ENCODE results near the gene PHLDB1. TPM values are rescaled to one million over a fixed set of nuclear protein-coding genes. Genes with fewer than 3 reads are reported as not detected.
"Not testable (repeated sequence)": the region's sequence is repeated elsewhere in the genome, so short reads cannot be mapped to it uniquely, and the experiment has no call there.

The PHLDB1 gene
- total and polyA plus RNA-seq, 4 donors = 27.3 to 90.5 (median 76.1) TPM

DNA sequence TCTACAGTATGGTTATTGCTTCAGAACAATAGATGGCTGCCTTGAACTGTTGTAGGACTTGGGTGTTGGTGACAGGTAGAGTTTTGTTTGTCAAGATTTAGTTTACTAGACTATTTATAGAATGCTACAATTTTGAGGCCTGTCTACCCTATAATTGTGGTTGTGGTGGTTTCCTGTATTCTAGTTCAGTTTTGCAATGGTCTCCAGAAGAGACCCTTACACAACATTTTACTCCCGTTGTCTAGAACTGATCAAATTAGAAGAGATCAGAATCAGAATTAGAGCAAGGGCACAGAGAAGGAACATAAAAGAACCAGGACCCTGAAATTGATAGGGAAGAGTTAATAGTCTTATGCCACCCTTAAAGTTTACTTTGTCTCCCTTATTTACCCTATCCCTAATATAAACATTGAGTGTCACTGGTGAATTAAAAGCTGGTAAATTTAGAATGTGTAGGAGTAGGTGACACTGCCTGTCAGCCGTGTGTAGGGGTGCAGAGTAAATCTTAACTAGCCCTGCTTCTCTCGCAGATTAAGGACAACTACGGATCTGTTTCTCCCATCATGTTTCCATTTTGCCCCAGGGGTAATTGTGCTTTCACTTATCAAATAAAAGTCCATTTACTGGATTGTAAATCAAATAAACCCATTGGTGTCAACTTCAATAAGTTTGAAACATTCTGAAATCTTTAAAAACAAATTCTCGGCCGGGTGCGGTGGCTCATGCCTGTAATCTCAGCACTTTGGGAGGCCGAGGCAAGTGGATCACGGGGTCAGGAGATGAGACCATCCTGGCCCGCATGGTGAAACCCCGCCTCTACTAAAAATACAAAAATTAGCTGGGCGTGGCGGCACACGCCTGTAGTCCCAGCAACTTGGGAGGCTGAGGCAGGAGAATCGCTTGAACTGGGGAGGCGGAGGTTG lies 10.9 kb upstream of the PHLDB1 start:
- WGBS, 2 donors = 88 to 90% methylated on average over 16 of the region's 16 CpGs
- no peaks in the 10 kb centered on the region for H3K9me3 ChIP-seq (ENCODE audit: control insufficient read depth in 4 of 4, insufficient read depth in 3 of 4, low read length in 3 of 4)
- TF ChIP-seq CTCF (IDR thresholded peaks at IDR 0.05; ENCODE audit: control extremely low read depth, extremely low read depth) = no peak
- H3K36me3 ChIP-seq (ENCODE audit: control insufficient read depth in 4 of 4, insufficient read depth in 4 of 4, low read length in 4 of 4) = peaks cover 32 to 57% (median 39%) of the 10 kb centered on the region in 4 donors
- no peak overlapping the region for H3K9ac ChIP-seq (ENCODE audit: insufficient read depth in 1 of 2, low read length in 2 of 2)
- DNase-seq (no peak), ATAC-seq (ENCODE audit: insufficient read depth, low FRiP score) (no peak)
- no peaks in the 10 kb centered on the region for H3K27me3 ChIP-seq (ENCODE audit: control insufficient read depth in 3 of 3, insufficient read depth in 3 of 3, low read length in 2 of 3)
- no peaks in the 10 kb centered on the region for H3K4me1 ChIP-seq (ENCODE audit: control insufficient read depth in 5 of 5, insufficient read depth in 5 of 5, low read length in 5 of 5)
- H3K27ac ChIP-seq (ENCODE audit: low read depth in 1 of 2, low read length in 1 of 2) = no peak overlapping the region
- no peak overlapping the region for H3K4me3 ChIP-seq

- no peaks in the 10 kb centered on the region for H3K27me3 ChIP-seq (ENCODE audit: control insufficient read depth in 3 of 3, insufficient read depth in 3 of 3, low read length in 2 of 3)
- peaks cover 0 to 9% (median 0%) of the 10 kb centered on the region in 5 donors for H3K4me1 ChIP-seq (ENCODE audit: control insufficient read depth in 5 of 5, insufficient read depth in 5 of 5, low read length in 5 of 5)
- peaks cover 34 to 61% (median 48%) of the 10 kb centered on the region in 4 donors for H3K36me3 ChIP-seq (ENCODE audit: control insufficient read depth in 4 of 4, insufficient read depth in 4 of 4, low read length in 4 of 4)
- no peak for TF ChIP-seq CTCF (IDR thresholded peaks at IDR 0.05; ENCODE audit: control extremely low read depth, extremely low read depth)
- no peak overlapping the region for H3K4me3 ChIP-seq
- DNase-seq = no peak
- no peak for ATAC-seq (ENCODE audit: insufficient read depth, low FRiP score)
- H3K27ac ChIP-seq (ENCODE audit: low read depth in 1 of 2, low read length in 1 of 2) = no peak overlapping the region
- no peak overlapping the region for H3K9ac ChIP-seq (ENCODE audit: insufficient read depth in 1 of 2, low read length in 2 of 2)
- 95 to 98% methylated on average over 9 of the region's 9 CpGs for WGBS, 2 donors
- H3K9me3 ChIP-seq (ENCODE audit: control insufficient read depth in 4 of 4, insufficient read depth in 3 of 4, low read length in 3 of 4) = no peaks in the 10 kb centered on the region
These were observed 9.9 kb upstream of the PHLDB1 start for GRCh38 chr11:118597556-118597955.

- Histone ChIP-seq H3K27ac (ENCODE audit: low read depth in 1 of 2, low read length in 1 of 2) (peak overlapping the region in 1 of 2 donors; percentile 13), H3K9ac (ENCODE audit: insufficient read depth in 1 of 2, low read length in 2 of 2) (no peak overlapping the region), H3K36me3 (ENCODE audit: control insufficient read depth in 4 of 4, insufficient read depth in 4 of 4, low read length in 4 of 4) (peaks cover 20 to 32% (median 29%) of the 10 kb centered on the region in 4 donors), H3K9me3 (ENCODE audit: control insufficient read depth in 4 of 4, insufficient read depth in 3 of 4, low read length in 3 of 4) (no peaks in the 10 kb centered on the region), H3K27me3 (ENCODE audit: control insufficient read depth in 3 of 3, insufficient read depth in 3 of 3, low read length in 2 of 3) (no peaks in the 10 kb centered on the region), H3K4me1 (ENCODE audit: control insufficient read depth in 5 of 5, insufficient read depth in 5 of 5, low read length in 5 of 5) (peaks cover 0 to 50% (median 19%) of the 10 kb centered on the region in 5 donors), H3K4me3 (no peak overlapping the region)
- no peak for TF ChIP-seq CTCF (IDR thresholded peaks at IDR 0.05; ENCODE audit: control extremely low read depth, extremely low read depth)
- WGBS, 2 donors = 79 to 83% methylated on average over 3 of the region's 3 CpGs
- DNase-seq (peak in 2 of 3 donors; percentile 39 to 73), ATAC-seq (ENCODE audit: insufficient read depth, low FRiP score) (no peak)
These were observed 5.1 kb upstream of the PHLDB1 start for GRCh38 chr11:118602331-118602730.

- ATAC-seq (ENCODE audit: insufficient read depth, low FRiP score); H3K9ac ChIP-seq (ENCODE audit: insufficient read depth in 1 of 2, low read length in 2 of 2); H3K9me3 ChIP-seq (ENCODE audit: control insufficient read depth in 4 of 4, insufficient read depth in 3 of 4, low read length in 3 of 4); H3K4me3 ChIP-seq; H3K27me3 ChIP-seq (ENCODE audit: control insufficient read depth in 3 of 3, insufficient read depth in 3 of 3, low read length in 2 of 3); H3K27ac ChIP-seq (ENCODE audit: low read depth in 1 of 2, low read length in 1 of 2): not testable (repeated sequence)
- Histone ChIP-seq H3K4me1 (ENCODE audit: control insufficient read depth in 5 of 5, insufficient read depth in 5 of 5, low read length in 5 of 5) (peaks cover 0 to 54% (median 27%) of the 10 kb centered on the region in 5 donors), H3K36me3 (ENCODE audit: control insufficient read depth in 4 of 4, insufficient read depth in 4 of 4, low read length in 4 of 4) (peaks cover 17 to 30% (median 26%) of the 10 kb centered on the region in 4 donors)
- WGBS, 2 donors = 79 to 92% methylated on average over 8 of the region's 8 CpGs
- peak in 1 of 3 donors; percentile 29 for DNase-seq
These were observed 3.7 kb upstream of the PHLDB1 start for GRCh38 chr11:118603709-118604108.
